Fibroblast of the aortic adventitia (primary cell): ENCODE data around the gene TEKT2. TPM values are rescaled to one million over a fixed set of nuclear protein-coding genes. Genes with fewer than 3 reads are reported as not detected.

Experiments used
- total RNA-seq: library from RNA; depleted of rRNA; stranded (reverse); fragments of >200 nt; gene quantifications from 2 replicates; pipeline ENCODE4 v1.2.3, GENCODE V29; 2012; ENCODE audit warnings: low replicate concordance

The TEKT2 gene
- total RNA-seq, 1 donor = 0.18 TPM

Other genes starting within 250 kb of the TEKT2 start
- gene AGO1, start 200.9 kb upstream of the TEKT2 start, total RNA-seq = 15.3 and 20.3 TPM in 2 replicates
- 8.3 and 17.5 TPM in 2 replicates for gene AGO3, start 153.0 kb upstream of the TEKT2 start, total RNA-seq
- gene ADPRS, start 4.8 kb downstream of the TEKT2 start, total RNA-seq = 21.1 and 25.5 TPM in 2 replicates
- 11.0 and 20.9 TPM in 2 replicates for gene COL8A2, start 41.1 kb downstream of the TEKT2 start, total RNA-seq
- gene TRAPPC3, start 65.4 kb downstream of the TEKT2 start, total RNA-seq = 80.8 and 102 TPM in 2 replicates
- 114 and 180 TPM in 2 replicates for gene MAP7D1, start 72.1 kb downstream of the TEKT2 start, total RNA-seq
- gene THRAP3, start 140.3 kb downstream of the TEKT2 start, total RNA-seq = 47.8 and 130 TPM in 2 replicates
- 5.2 and 9.3 TPM in 2 replicates for gene SH3D21, start 222.3 kb downstream of the TEKT2 start, total RNA-seq
- 167 and 366 TPM in 2 replicates for gene EVA1B, start 239.6 kb downstream of the TEKT2 start, total RNA-seq